Measurements from ENCODE around the gene RGPD8. TPM values are rescaled to one million over a fixed set of nuclear protein-coding genes. Genes with fewer than 3 reads are reported as not detected.
A peak's percentile ranks its signal among the peaks of the same experiment; 100 is the strongest.
"Not testable (repeated sequence)": the region's sequence is repeated elsewhere in the genome, so short reads cannot be mapped to it uniquely, and the experiment has no call there.

Gene RGPD8
- total RNA-seq (28.1 and 31.2 TPM in 2 replicates), polyA plus RNA-seq (1.5 and 3.4 TPM in 2 replicates), polyA minus RNA-seq (7.9 and 21.3 TPM in 2 replicates)
- total RNA-seq (2013): 14.3 TPM

DNA sequence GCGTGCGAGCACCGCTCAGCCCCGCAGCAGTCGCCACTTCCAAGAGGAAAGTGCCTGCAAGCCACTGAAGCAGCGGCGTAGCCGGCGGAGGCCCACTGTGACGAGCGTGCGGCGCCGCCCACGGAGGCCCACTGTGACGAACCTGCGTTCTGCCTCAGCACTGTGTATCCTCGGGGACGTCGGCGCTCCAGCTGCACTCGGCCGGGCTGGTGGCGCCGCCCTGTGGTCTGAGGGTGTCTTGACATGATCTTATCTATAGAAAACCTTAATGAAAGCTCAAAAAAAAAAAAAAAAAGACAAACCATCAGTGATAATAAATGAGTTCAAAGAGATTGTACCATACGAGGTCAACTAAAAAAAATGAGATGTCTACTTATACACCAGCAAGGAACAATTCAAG, at the start of gene RGPD8:
Gene RGPD8 (minus strand): TSS at position 166 of the 400 bp plus-strand sequence. CDS start 192 bp downstream, outside the sequence.
- H3K4me3 ChIP-seq (ENCODE audit: control extremely low read depth in 1 of 5, extremely low read depth in 1 of 5, insufficient read depth in 1 of 5, low read depth in 2 of 5, low read length in 4 of 5): peak within 1 kb of the TSS in 4 of 5 experiments; percentile 39 to 60 (median 50)
- H3K36me3 ChIP-seq (replicated peaks in 1 of 2; ENCODE audit: control extremely low read depth in 1 of 2, control insufficient read depth in 1 of 2, extremely low read depth in 1 of 2, insufficient read depth in 2 of 2, low read length in 1 of 2); H3K4me1 ChIP-seq (ENCODE audit: control insufficient read depth in 2 of 2, insufficient read depth in 2 of 2, low read length in 2 of 2); H3K9me3 Mint-ChIP-seq (ENCODE audit: insufficient read depth); H3K9me3 ChIP-seq (ENCODE audit: control extremely low read depth in 1 of 3, control insufficient read depth in 2 of 3, insufficient read depth in 1 of 3, low read length in 2 of 3); H3K79me2 ChIP-seq (ENCODE audit: control insufficient read depth, insufficient read depth, low read length); H3K27me3 ChIP-seq (replicated peaks in 1 of 4; ENCODE audit: control extremely low read depth in 1 of 4, control insufficient read depth in 3 of 4, insufficient read depth in 4 of 4, low read length in 3 of 4); H4K20me1 ChIP-seq (ENCODE audit: control insufficient read depth, insufficient read depth, low read length, poor library complexity, severe bottlenecking): not testable (repeated sequence)
- peak; percentile 99 for ATAC-seq (ENCODE audit: low read depth)
- intact Hi-C loops (cut with micrococcal nuclease): loop anchor here (2.0 kb wide), 1 partner anchor 175 kb away; no protein-coding TSS in a partner anchor
- H3K9ac ChIP-seq (ENCODE audit: low read length): peak within 1 kb of the TSS; percentile 63
- TF ChIP-seq, protein P1, sequence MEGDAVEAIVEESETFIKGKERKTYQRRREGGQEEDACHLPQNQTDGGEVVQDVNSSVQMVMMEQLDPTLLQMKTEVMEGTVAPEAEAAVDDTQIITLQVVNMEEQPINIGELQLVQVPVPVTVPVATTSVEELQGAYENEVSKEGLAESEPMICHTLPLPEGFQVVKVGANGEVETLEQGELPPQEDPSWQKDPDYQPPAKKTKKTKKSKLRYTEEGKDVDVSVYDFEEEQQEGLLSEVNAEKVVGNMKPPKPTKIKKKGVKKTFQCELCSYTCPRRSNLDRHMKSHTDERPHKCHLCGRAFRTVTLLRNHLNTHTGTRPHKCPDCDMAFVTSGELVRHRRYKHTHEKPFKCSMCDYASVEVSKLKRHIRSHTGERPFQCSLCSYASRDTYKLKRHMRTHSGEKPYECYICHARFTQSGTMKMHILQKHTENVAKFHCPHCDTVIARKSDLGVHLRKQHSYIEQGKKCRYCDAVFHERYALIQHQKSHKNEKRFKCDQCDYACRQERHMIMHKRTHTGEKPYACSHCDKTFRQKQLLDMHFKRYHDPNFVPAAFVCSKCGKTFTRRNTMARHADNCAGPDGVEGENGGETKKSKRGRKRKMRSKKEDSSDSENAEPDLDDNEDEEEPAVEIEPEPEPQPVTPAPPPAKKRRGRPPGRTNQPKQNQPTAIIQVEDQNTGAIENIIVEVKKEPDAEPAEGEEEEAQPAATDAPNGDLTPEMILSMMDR (IDR thresholded peaks at IDR 0.05): peak; percentile 57
- DNase-seq: peak; percentile 92
- H2AFZ ChIP-seq (ENCODE audit: insufficient read depth, low read depth, low read length, poor library complexity, severe bottlenecking): peak within 1 kb of the TSS; percentile 54
- H3K4me2 ChIP-seq (replicated peaks; ENCODE audit: low read depth, low read length, poor library complexity, severe bottlenecking): peak within 1 kb of the TSS; percentile 46
- peaks cover 11% of the 10 kb centered on the region for H3K27me3 Mint-ChIP-seq
- H3K27ac ChIP-seq (ENCODE audit: low read length in 2 of 2): peak within 1 kb of the TSS in 1 of 2 donors; percentile 55
- peak within 1 kb of the TSS; percentile 84 for H3K4me3 Mint-ChIP-seq
- H3K27ac Mint-ChIP-seq: peak within 1 kb of the TSS; percentile 78
- ChIA-PET CTCF (interaction anchor here (0.6 to 1.5 kb wide), 3 partner anchors 173 to 546 kb away, joined by 3 to 5 read pairs (median 3); no protein-coding TSS in a partner anchor), POLR2A (interaction anchor here (0.6 kb wide), 3 partner anchors 101 to 384 kb away, joined by 3 read pairs; no protein-coding TSS in a partner anchor)
- peaks cover 18% of the 10 kb centered on the region for H3K4me1 Mint-ChIP-seq
- no CpG with 5 or more reads among the region's 26 CpGs for WGBS (ENCODE audit: insufficient coverage)

DNA sequence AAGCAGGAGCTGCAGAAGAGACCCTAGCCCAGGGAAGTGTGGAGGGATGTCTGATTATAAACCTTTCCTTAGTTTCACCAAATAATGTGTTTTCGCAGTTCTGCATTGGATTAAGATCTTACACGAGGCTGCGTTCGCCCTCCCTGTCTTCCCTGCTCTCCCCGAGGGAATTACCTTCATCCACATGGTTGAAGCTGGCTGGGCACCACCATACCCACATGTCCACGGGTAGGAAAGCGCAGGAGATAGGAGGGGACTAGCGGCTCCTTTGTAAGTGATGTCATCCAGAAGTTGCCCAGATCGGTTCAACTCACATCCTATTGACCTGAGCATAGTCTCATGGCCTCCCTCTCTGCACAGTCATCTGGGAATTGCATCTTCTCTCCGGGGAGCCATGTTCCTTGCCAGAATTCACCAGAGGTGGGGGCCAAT, 49.6 kb upstream of the RGPD8 start:
- POLR2A ChIA-PET: interaction anchor here (0.7 to 0.8 kb wide), 2 partner anchors 60 to 101 kb away, joined by 4 to 6 read pairs; no protein-coding TSS in a partner anchor
- Histone ChIP-seq H3K4me1 (ENCODE audit: control insufficient read depth in 2 of 2, insufficient read depth in 2 of 2, low read length in 2 of 2) (peaks cover 16 to 23% of the 10 kb centered on the region in 2 donors), H3K9me3 (ENCODE audit: control extremely low read depth in 1 of 3, control insufficient read depth in 2 of 3, insufficient read depth in 1 of 3, low read length in 2 of 3) (no peaks in the 10 kb centered on the region), H3K27ac (ENCODE audit: low read length in 2 of 2) (no peak overlapping the region), H3K79me2 (ENCODE audit: control insufficient read depth, insufficient read depth, low read length) (peaks cover 27% of the 10 kb centered on the region), H3K4me2 (replicated peaks; ENCODE audit: low read depth, low read length, poor library complexity, severe bottlenecking) (peak overlapping the region; percentile 82), H3K9ac (ENCODE audit: low read length) (peak overlapping the region; percentile 92), H4K20me1 (ENCODE audit: control insufficient read depth, insufficient read depth, low read length, poor library complexity, severe bottlenecking) (no peaks in the 10 kb centered on the region), H3K27me3 (replicated peaks in 1 of 4; ENCODE audit: control extremely low read depth in 1 of 4, control insufficient read depth in 3 of 4, insufficient read depth in 4 of 4, low read length in 3 of 4) (no peaks in the 10 kb centered on the region), H3K4me3 (ENCODE audit: control extremely low read depth in 1 of 5, extremely low read depth in 1 of 5, insufficient read depth in 1 of 5, low read depth in 2 of 5, low read length in 4 of 5) (peak overlapping the region; percentile 39 to 97 (median 92)), H3K36me3 (replicated peaks in 1 of 2; ENCODE audit: control extremely low read depth in 1 of 2, control insufficient read depth in 1 of 2, extremely low read depth in 1 of 2, insufficient read depth in 2 of 2, low read length in 1 of 2) (peaks cover 0 to 6% of the 10 kb centered on the region in 2 experiments), H2AFZ (ENCODE audit: insufficient read depth, low read depth, low read length, poor library complexity, severe bottlenecking) (peak overlapping the region; percentile 98)
- TF ChIP-seq EZH2 (IDR thresholded peaks at IDR 0.05; ENCODE audit: borderline replicate concordance, insufficient read depth, low read depth, low read length, poor library complexity, severe bottlenecking): no peak
- TF ChIP-seq, protein P1 (IDR thresholded peaks at IDR 0.05): no peak
- Mint-ChIP-seq H3K4me1 (peaks cover 18% of the 10 kb centered on the region), H3K4me3 (peak overlapping the region; percentile 90), H3K27me3 (no peaks in the 10 kb centered on the region), H3K27ac (peak overlapping the region; percentile 85), H3K9me3 (ENCODE audit: insufficient read depth) (no peaks in the 10 kb centered on the region)
- no CpG with 5 or more reads among the region's 10 CpGs for WGBS (ENCODE audit: insufficient coverage)
- CTCF ChIA-PET: interaction anchor here (0.8 to 2.2 kb wide), 2 partner anchors 20 to 224 kb away, joined by 5 to 8 read pairs; no protein-coding TSS in a partner anchor
- ATAC-seq (ENCODE audit: low read depth) (no peak), DNase-seq (no peak)
- intact Hi-C loops (cut with micrococcal nuclease): loop anchor here (2.0 to 10.0 kb wide), 3 partner anchors 244 to 601 kb away; partner anchors contain the start of genes ANAPC1 and CKAP2L
